GM18858 (cell line): Measurements from ENCODE around the gene BZW2.
"Not testable (repeated sequence)": the region's sequence is repeated elsewhere in the genome, so short reads cannot be mapped to it uniquely, and the experiment has no call there.

Experiments
- ATAC-seq: cut with Tn5 transposase; IDR thresholded peaks from one replicate; pipeline ENCODE4 v1.9.1; 2021; ENCODE audit not compliant: unreplicated experiment

The BZW2 gene

GRCh38 chr7:16644636-16645592 lies 1.1 kb upstream of the BZW2 start:
- no peak for ATAC-seq

GRCh38 chr7:16646472-16647072 lies 591 bp downstream of the BZW2 start:
- no peak for ATAC-seq

- ATAC-seq: no peak
Observed at GRCh38 chr7:16647435-16647960, 1.5 kb downstream of the BZW2 start.

- no peak for ATAC-seq
Observed at GRCh38 chr7:16648551-16648950, 2.6 kb downstream of the BZW2 start.

GRCh38 chr7:16649196-16649595 lies 3.2 kb downstream of the BZW2 start:
- ATAC-seq: no peak

GRCh38 chr7:16650266-16650665 lies 4.3 kb downstream of the BZW2 start:
- no peak for ATAC-seq

- no peak for ATAC-seq
Observed at GRCh38 chr7:16651396-16652239, 5.6 kb downstream of the BZW2 start.

- ATAC-seq: no peak
Observed at GRCh38 chr7:16652240-16652583, 6.2 kb downstream of the BZW2 start.

- no peak for ATAC-seq
Observed at GRCh38 chr7:16652888-16653287, 6.9 kb downstream of the BZW2 start.

- ATAC-seq: no peak
Observed at GRCh38 chr7:16655394-16655793, 9.4 kb downstream of the BZW2 start.

GRCh38 chr7:16656141-16656540 lies 10.2 kb downstream of the BZW2 start:
- no peak for ATAC-seq

- no peak for ATAC-seq
Observed at GRCh38 chr7:16657656-16658279, 11.8 kb downstream of the BZW2 start.

GRCh38 chr7:16659854-16660497 lies 14.0 kb downstream of the BZW2 start:
- ATAC-seq: not testable (repeated sequence)

- ATAC-seq: no peak
Observed at GRCh38 chr7:16660702-16661464, 14.9 kb downstream of the BZW2 start.

- ATAC-seq: no peak
Observed at GRCh38 chr7:16661924-16662323, 15.9 kb downstream of the BZW2 start.

GRCh38 chr7:16667355-16667754 lies 21.4 kb downstream of the BZW2 start:
- ATAC-seq: no peak

- ATAC-seq: no peak
Observed at GRCh38 chr7:16668049-16668858, 22.3 kb downstream of the BZW2 start.

- no peak for ATAC-seq
Observed at GRCh38 chr7:16668978-16669377, 23.0 kb downstream of the BZW2 start.

GRCh38 chr7:16669581-16669980 lies 23.6 kb downstream of the BZW2 start:
- no peak for ATAC-seq
